IMR-90 (cell line): Measurements from ENCODE around the gene RPS6KA5. TPM values are rescaled to one million over a fixed set of nuclear protein-coding genes. Genes with fewer than 3 reads are reported as not detected.
A peak's percentile ranks its signal among the peaks of the same experiment; 100 is the strongest.

Experiments used
- ATAC-seq: fragments of 200-7000 bp; cut with Tn5 transposase; 2 replicates; pipeline ENCODE4 v1.9.1; 2020; ENCODE audit warnings: low read depth, mild to moderate bottlenecking, moderate library complexity
- BruUV-seq: library from RNA; stranded (reverse); fragments of 400-500 nt; replicated peaks from 2 replicates; lab custom pipeline; 2021; lab: Mats Ljungman, UMichigan
- CTCF ChIA-PET: fragments of 300-600 bp; formaldehyde crosslinking; extraction: SDS; loops from one replicate; lab custom pipeline; 2021; ENCODE audit warnings: antibody characterized with exemption; lab: Yijun Ruan, JAX
- POLR2A ChIA-PET: fragments of 300-600 bp; sonication (Branson Sonifier 250); formaldehyde crosslinking; loops from one replicate; lab custom pipeline; 2022; ENCODE audit warnings: antibody characterized with exemption; ENCODE audit not compliant: unreplicated experiment; lab: Charles Lee
- DNase-seq: peaks from one replicate; pipeline ENCODE4 v3.0.0; 2013
- H2AFZ ChIP-seq: replicated peaks from 2 replicates; pipeline ENCODE3; 2013; ENCODE audit warnings: low read length, mild to moderate bottlenecking; ENCODE audit not compliant: poor library complexity
- H2AK5ac ChIP-seq: 2 replicates; pipeline ENCODE4 v1.6.1; 2013; ENCODE audit warnings: low read depth, low read length, inconsistent platforms
- H2AK9ac ChIP-seq: replicated peaks from 2 replicates; pipeline ENCODE3; 2013; ENCODE audit warnings: mild to moderate bottlenecking, low read depth, low read length, moderate library complexity; ENCODE audit not compliant: poor library complexity
- H2BK120ac ChIP-seq: 2 replicates; pipeline ENCODE4 v1.6.1; 2013; ENCODE audit warnings: low read depth, low read length, inconsistent platforms
- H2BK15ac ChIP-seq: 3 replicates; pipeline ENCODE4 v1.6.1; 2013; ENCODE audit warnings: low read depth, low read length, inconsistent platforms
- H2BK20ac ChIP-seq: 2 replicates; pipeline ENCODE4 v1.6.1; 2013; ENCODE audit warnings: low read depth, mild to moderate bottlenecking, inconsistent platforms, low read length, moderate library complexity
- H2BK5ac ChIP-seq: 2 replicates; pipeline ENCODE4 v1.6.1; 2013; ENCODE audit warnings: mild to moderate bottlenecking, low read depth, low read length, inconsistent platforms; ENCODE audit not compliant: poor library complexity, severe bottlenecking
- H3K14ac ChIP-seq: replicated peaks from 2 replicates; pipeline ENCODE4 v1.6.1; 2013; ENCODE audit warnings: low read depth, low read length, inconsistent platforms
- H3K18ac ChIP-seq: 2 replicates; pipeline ENCODE4 v1.6.1; 2013; ENCODE audit warnings: low read depth, low read length, control low read depth
- H3K23ac ChIP-seq: 2 replicates; pipeline ENCODE4 v1.6.1; 2013; ENCODE audit warnings: low read depth, low read length, inconsistent platforms
- H3K27ac ChIP-seq: 2 replicates; pipeline ENCODE4 v1.5.1; 2013; ENCODE audit warnings: mild to moderate bottlenecking, control low read depth, low read length; ENCODE audit not compliant: insufficient read depth
- H3K27me3 ChIP-seq: 2 replicates; pipeline ENCODE4 v1.6.1; 2013; ENCODE audit warnings: low read length; ENCODE audit not compliant: control insufficient read depth, insufficient read depth
- H3K36me3 ChIP-seq: 2 replicates; pipeline ENCODE4 v1.6.1; 2013; ENCODE audit warnings: low read length, mixed read lengths; ENCODE audit not compliant: control insufficient read depth, insufficient read depth
- H3K4ac ChIP-seq: 2 replicates; pipeline ENCODE4 v1.6.1; 2013; ENCODE audit warnings: low read depth, low read length, inconsistent platforms
- H3K4me1 ChIP-seq: 2 replicates; pipeline ENCODE4 v1.6.1; 2013; ENCODE audit warnings: low read length, mixed read lengths; ENCODE audit not compliant: control insufficient read depth, insufficient read depth
- H3K4me2 ChIP-seq: 2 replicates; pipeline ENCODE4 v1.6.1; 2013; ENCODE audit warnings: low read depth, mild to moderate bottlenecking, control low read depth, low read length, moderate library complexity
- H3K4me3 ChIP-seq: 2 replicates; pipeline ENCODE4 v1.5.1; 2013; ENCODE audit warnings: low read depth, mild to moderate bottlenecking, control low read depth, low read length, moderate library complexity; ENCODE audit not compliant: insufficient read depth
- H3K56ac ChIP-seq: 2 replicates; pipeline ENCODE4 v1.6.1; 2013; ENCODE audit warnings: low read length, inconsistent platforms; ENCODE audit not compliant: insufficient read depth; ENCODE audit errors: extremely low read depth
- H3K79me1 ChIP-seq, 2 experiments: 2 replicates each; pipeline ENCODE4 v1.6.1; 2013; ENCODE audit warnings: low read length in 2 of 2, inconsistent platforms in 1 of 2, low read depth in 1 of 2
- H3K9ac ChIP-seq: 2 replicates; pipeline ENCODE4 v1.6.1; 2013; ENCODE audit warnings: low read depth, low read length, control low read depth
- H3K9me1 ChIP-seq: 2 replicates; pipeline ENCODE4 v1.6.1; 2013; ENCODE audit warnings: low read length, inconsistent platforms; ENCODE audit not compliant: insufficient read depth
- H3K9me3 ChIP-seq: 2 replicates; pipeline ENCODE4 v1.6.1; 2013; ENCODE audit warnings: low read length; ENCODE audit not compliant: control insufficient read depth, insufficient read depth
- H4K20me1 ChIP-seq: 2 replicates; pipeline ENCODE4 v1.6.1; 2013; ENCODE audit warnings: low read length, inconsistent platforms; ENCODE audit not compliant: insufficient read depth
- H4K5ac ChIP-seq: 2 replicates; pipeline ENCODE4 v1.6.1; 2013; ENCODE audit warnings: mild to moderate bottlenecking, low read depth, low read length, control low read depth
- H4K8ac ChIP-seq, 2 experiments: 2 replicates each; pipeline ENCODE4 v1.6.1; 2013; ENCODE audit warnings: low read depth in 2 of 2, low read length in 2 of 2, control low read depth in 1 of 2, inconsistent platforms in 1 of 2
- H4K91ac ChIP-seq: 2 replicates; pipeline ENCODE4 v1.6.1; 2013; ENCODE audit warnings: low read depth, low read length, inconsistent platforms; ENCODE audit not compliant: insufficient read depth
- BHLHE40 ChIP-seq: fragments of 150-350 bp; IDR thresholded peaks from 2 replicates; pipeline ENCODE4 v1.6.1; 2016; ENCODE audit warnings: mild to moderate bottlenecking, low read depth, low read length
- CHD1 ChIP-seq: IDR thresholded peaks from 2 replicates; pipeline ENCODE4 v1.6.1; 2012; ENCODE audit warnings: low read depth, low read length, improper control_type of control experiment
- CTCF ChIP-seq: conservative IDR thresholded peaks from 2 replicates; pipeline ENCODE4 v1.5.1; 2012; ENCODE audit warnings: mild to moderate bottlenecking, low read depth, low read length, improper control_type of control experiment
- ELK1 ChIP-seq: fragments of 150-350 bp; IDR thresholded peaks from 2 replicates; pipeline ENCODE4 v1.6.1; 2016; ENCODE audit warnings: low read depth, mild to moderate bottlenecking, low read length, moderate library complexity, borderline replicate concordance
- MXI1 ChIP-seq: IDR thresholded peaks from 2 replicates; pipeline ENCODE4 v1.6.1; 2012; ENCODE audit warnings: low read depth, mild to moderate bottlenecking, low read length, moderate library complexity, borderline replicate concordance
- NFE2L2 ChIP-seq: fragments of 150-350 bp; IDR thresholded peaks from 2 replicates; pipeline ENCODE4 v1.6.1; 2016; ENCODE audit warnings: low read depth, mild to moderate bottlenecking, low read length
- POLR2A ChIP-seq: IDR thresholded peaks from 2 replicates; pipeline ENCODE4 v1.6.1; 2012; ENCODE audit warnings: mild to moderate bottlenecking, low read depth, low read length
- RAD21 ChIP-seq: IDR thresholded peaks from 2 replicates; pipeline ENCODE4 v1.6.1; 2012; ENCODE audit warnings: low read length, improper control_type of control experiment
- RCOR1 ChIP-seq: IDR thresholded peaks from 2 replicates; pipeline ENCODE4 v1.6.1; 2012; ENCODE audit warnings: mild to moderate bottlenecking, low read length, improper control_type of control experiment; ENCODE audit not compliant: insufficient replicate concordance
- USF2 ChIP-seq: fragments of 150-350 bp; IDR thresholded peaks from 2 replicates; pipeline ENCODE4 v1.6.1; 2017; ENCODE audit warnings: mild to moderate bottlenecking, antibody characterized with exemption, low read length, low read depth
- WGBS, 2 experiments: methylation state at CpG; one replicate each; pipeline versions ENCODE4 v1.1.5 to v1.1.7; 2013; ENCODE audit warnings: missing lambda C conversion rate in 2 of 2; ENCODE audit not compliant: insufficient read length in 1 of 2; ENCODE audit errors: extremely low coverage in 2 of 2; 5-methylcytosine and 5-hydroxymethylcytosine counted together
- dilution Hi-C: fragments of 300-500 bp; cut with HindIII; formaldehyde crosslinking; loops from one replicate; pipeline ENCODE4 v1.14.3; 2018; ENCODE audit warnings: low sequenced_read_pairs; ENCODE audit not compliant: unreplicated experiment
- in situ Hi-C: fragments of 300-500 bp; cut with MboI; formaldehyde crosslinking; loops from 3 replicates; pipeline ENCODE4 v1.14.3; 2019; ENCODE audit warnings: low sequenced_read_pairs, inconsistent platforms, mixed read lengths
- intact Hi-C: fragments of 100-400 bp; cut with micrococcal nuclease; formaldehyde crosslinking; loops from 2 replicates; pipeline ENCODE4 v1.10.0; 2022
- polyA plus RNA-seq, 3 experiments: library from polyadenylated mRNA; depleted of rRNA; stranded (reverse); fragments of >200 nt; gene quantifications; 2 replicates each; pipeline ENCODE4 v1.2.3, GENCODE V29; 2012; ENCODE audit warnings: low replicate concordance in 1 of 3
- total RNA-seq: library from RNA; depleted of rRNA; stranded (reverse); fragments of >200 nt; gene quantifications from 2 replicates; pipeline ENCODE4 v1.2.3, GENCODE V29; 2012

The RPS6KA5 gene
- total and polyA plus RNA-seq, 2 of the 4 experiments (the other 2 are of a cell fraction): 0.36 TPM

- Histone ChIP-seq H3K23ac (no peak overlapping the region), H3K79me1 (peaks cover 15 to 58% of the 10 kb centered on the region in 2 experiments; a peak in 3 of 4 replicates), H3K9me1 (peaks cover 20% of the 10 kb centered on the region), H2BK20ac (no peak overlapping the region), H3K27me3 (no peaks in the 10 kb centered on the region), H3K56ac (no peak overlapping the region), H2AFZ (no peak overlapping the region), H3K27ac (no peak overlapping the region), H4K8ac (no peak overlapping the region), H4K91ac (no peak overlapping the region), H3K14ac (no peak overlapping the region), H3K36me3 (no peaks in the 10 kb centered on the region), H2BK15ac (no peak overlapping the region), H3K9me3 (no peaks in the 10 kb centered on the region), H3K9ac (no peak overlapping the region), H3K4me2 (no peak overlapping the region), H2AK5ac (no peak overlapping the region; the same call in 1 of the 2 replicates), H2BK5ac (no peak overlapping the region), H4K5ac (no peak overlapping the region), H3K4me3 (no peak overlapping the region), H3K4me1 (peaks cover 2% of the 10 kb centered on the region; the same call in 1 of the 2 replicates), H3K18ac (no peak overlapping the region), H3K4ac (no peak overlapping the region), H2AK9ac (peak overlapping the region; percentile 61), H4K20me1 (peaks cover 21% of the 10 kb centered on the region), H2BK120ac (no peak overlapping the region)
- BruUV-seq: no TSS peak
- CTCF ChIA-PET: no interaction called here
- POLR2A ChIA-PET: no interaction called here
- no peak for DNase-seq
- TF ChIP-seq BHLHE40: no peak
- no peak for TF ChIP-seq USF2
- TF ChIP-seq CTCF: no peak
- no peak for TF ChIP-seq ELK1
- TF ChIP-seq MXI1: no peak
- no peak for TF ChIP-seq RAD21
- TF ChIP-seq POLR2A: no peak
- TF ChIP-seq NFE2L2: no peak
- TF ChIP-seq RCOR1: no peak
- no peak for TF ChIP-seq CHD1
- dilution Hi-C loops (no loop called here), intact Hi-C loops (no loop called here), in situ Hi-C loops (no loop called here)
- WGBS, 2 experiments: 93% methylated on average over 12 of the region's 18 CpGs; no CpG with 5 or more reads in 1 of the 2 experiments
- ATAC-seq: no peak
These were observed 256.0 kb downstream of the RPS6KA5 start for GRCh38 chr14:90804292-90805083.
